OCI-LY3 (cell line): ENCODE measurements around the gene RREB1.

Source experiments
- EZH2phosphoT487 ChIP-seq: fragments of 200-600 bp; shearing (Covaris generic); IDR thresholded peaks from 2 replicates; pipeline ENCODE4 v1.6.1; 2018; ENCODE audit warnings: antibody characterized with exemption, mixed run types, low read depth
- TF ChIP-seq, protein P1 (sequence below): fragments of 200-600, 300-600 bp; sonication (generic); IDR thresholded peaks from 2 replicates; pipeline ENCODE4 v1.5.1; 2014; ENCODE audit warnings: antibody characterized with exemption, low read length, low read depth

DNA sequence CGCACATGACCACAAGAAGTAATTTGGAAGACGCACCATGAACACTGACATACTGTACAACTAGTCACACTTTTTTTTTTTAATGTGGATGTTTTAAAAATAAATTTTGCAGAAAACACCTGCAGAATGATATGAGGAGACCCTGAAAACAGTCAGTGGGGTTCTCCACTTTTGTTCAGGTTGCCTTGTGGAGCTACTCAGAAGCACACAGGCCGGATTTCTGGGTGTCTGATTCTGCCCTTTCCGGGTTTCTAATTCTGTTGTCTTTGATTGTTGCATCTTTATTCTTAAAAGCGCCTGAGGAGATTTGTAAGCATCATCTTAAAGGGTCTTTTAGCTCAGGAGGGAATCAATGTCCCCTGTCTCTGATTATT is 130.8 kb downstream of the RREB1 start:
- TF ChIP-seq, protein P1, sequence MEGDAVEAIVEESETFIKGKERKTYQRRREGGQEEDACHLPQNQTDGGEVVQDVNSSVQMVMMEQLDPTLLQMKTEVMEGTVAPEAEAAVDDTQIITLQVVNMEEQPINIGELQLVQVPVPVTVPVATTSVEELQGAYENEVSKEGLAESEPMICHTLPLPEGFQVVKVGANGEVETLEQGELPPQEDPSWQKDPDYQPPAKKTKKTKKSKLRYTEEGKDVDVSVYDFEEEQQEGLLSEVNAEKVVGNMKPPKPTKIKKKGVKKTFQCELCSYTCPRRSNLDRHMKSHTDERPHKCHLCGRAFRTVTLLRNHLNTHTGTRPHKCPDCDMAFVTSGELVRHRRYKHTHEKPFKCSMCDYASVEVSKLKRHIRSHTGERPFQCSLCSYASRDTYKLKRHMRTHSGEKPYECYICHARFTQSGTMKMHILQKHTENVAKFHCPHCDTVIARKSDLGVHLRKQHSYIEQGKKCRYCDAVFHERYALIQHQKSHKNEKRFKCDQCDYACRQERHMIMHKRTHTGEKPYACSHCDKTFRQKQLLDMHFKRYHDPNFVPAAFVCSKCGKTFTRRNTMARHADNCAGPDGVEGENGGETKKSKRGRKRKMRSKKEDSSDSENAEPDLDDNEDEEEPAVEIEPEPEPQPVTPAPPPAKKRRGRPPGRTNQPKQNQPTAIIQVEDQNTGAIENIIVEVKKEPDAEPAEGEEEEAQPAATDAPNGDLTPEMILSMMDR = no peak
- no peak for TF ChIP-seq EZH2phosphoT487
